ENCODE measurements around the gene SGCA.

Gene SGCA

DNA sequence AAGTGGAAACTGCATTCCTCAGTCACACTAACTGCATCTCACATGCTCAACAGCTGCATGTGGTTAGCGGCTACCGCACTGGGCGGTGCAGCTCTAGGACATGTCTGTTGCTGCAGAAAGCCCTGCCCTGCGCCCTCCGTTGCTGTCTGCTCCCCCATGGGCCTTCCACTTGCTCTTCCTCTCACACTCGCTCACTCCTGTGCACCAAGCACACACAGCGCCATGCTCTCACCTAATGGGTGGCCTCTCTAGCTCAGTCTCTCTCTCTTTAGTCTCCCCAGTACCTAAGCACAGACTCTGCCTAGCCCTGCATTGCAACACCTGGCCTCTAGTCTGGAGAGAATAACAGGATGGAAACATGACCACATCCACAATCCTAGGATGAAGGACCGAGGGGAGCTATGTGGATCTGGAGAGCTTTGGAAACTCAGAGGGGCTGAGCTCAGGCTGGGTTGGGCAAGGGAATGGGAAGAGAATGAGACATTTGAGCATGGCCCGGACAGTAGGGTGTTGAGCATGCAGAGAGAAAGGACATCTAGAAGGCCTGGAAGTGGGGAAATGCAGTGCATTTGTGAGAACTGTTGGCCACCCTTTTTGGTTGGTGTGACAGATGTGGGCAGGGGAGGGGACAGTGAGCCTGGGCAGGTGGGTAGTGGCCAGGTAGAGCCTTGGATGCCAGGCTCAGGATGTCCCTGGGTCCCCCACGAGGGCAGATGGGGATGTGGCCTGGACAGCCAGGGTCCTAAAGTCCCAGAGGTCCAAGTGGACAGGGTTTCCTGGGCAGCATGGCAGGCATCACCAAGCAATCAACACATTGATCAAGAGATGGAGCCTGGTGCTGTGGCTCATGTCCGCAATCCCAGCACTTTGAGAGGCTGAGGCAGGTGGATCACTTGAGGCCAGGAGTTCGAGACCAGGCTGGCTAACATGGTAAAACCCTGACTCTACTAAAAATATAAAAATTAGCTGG lies 16.1 kb downstream of the SGCA start:
- FAIRE-seq (peak; percentile 23), DNase-seq (ENCODE audit: low spot score) (no peak)

DNA sequence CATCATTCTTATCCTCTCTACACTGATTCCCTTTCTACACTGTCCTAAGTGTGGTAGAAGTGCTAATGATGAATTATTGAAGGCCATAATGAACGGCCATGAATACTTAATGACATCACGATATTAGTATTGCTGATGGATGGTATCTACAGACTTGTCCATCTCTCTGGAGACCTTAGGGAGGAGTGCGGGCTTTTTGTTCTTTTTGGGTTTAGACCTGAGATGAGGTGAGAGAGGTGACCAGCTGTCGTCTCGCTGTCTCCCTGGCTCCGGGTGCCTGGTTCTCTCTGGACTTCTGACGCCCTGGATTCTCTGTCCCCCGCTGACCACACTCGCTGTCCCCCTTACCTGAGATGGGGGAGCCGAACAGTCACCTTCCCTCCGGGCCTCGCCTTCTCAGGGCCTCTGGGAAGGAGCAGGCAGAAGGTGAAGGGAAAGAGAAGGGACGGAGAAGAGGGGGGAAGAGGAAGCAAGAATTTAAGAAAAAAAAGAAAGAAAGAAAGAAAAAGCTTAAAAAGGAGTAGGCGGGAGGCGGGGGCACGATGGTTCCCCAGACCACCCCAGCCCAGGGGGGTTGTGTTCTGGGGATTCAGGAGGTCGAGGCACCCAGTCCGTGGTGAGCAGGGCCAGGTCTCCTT lies 17.1 kb downstream of the SGCA start:
- FAIRE-seq (no peak), DNase-seq (ENCODE audit: low spot score) (no peak)

DNA sequence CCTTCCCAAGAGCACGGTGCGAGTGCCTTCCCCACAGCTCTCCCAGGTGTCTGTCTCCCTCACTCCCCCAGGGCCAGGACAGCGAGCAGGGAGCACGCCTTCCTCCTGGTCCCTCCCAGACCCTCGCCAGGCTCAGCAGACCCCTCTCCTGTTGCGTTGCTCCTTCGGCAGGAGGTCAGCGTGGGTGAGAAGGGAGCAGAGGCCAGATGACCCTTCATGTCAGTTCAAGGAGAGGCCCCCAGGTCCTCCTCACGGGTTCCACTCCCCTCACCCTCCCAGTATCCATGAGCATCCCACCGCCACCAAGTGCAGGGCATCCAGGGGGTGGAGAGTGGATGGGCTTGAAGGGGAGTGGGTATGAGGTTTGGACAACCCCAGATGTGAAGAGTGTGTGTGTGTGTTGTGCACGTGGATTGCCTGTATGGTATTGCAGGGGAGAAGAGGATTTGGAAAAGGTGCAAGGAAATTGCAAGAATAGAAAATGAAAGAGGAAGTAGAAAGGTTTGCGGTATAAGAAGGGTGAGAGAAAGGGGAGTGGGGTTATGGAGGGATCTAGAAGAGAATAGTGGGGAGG lies 17.7 kb downstream of the SGCA start:
- peak; percentile 91 for FAIRE-seq
- DNase-seq (ENCODE audit: low spot score): no peak

DNA sequence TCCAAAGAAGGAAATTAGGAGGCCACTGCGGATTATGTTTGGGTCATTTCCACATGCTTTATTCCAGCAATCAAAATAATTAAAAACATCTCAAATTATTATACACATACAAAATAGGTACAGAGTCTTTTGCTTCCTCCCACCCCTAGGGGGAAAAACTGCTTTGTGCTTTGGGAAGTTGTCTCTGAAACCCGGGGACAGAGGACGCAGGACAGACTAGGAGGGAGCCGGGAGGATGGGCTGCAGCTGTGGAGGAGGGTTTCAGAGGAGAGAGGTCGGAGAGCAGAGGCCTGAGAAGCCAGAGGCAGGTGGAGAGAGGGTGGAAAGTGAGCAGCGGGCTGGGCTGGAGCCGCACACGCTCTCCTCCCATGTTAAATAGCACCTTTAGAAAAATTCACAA lies 18.3 kb downstream of the SGCA start:
- DNase-seq (ENCODE audit: low spot score) (no peak), FAIRE-seq (no peak)

DNA sequence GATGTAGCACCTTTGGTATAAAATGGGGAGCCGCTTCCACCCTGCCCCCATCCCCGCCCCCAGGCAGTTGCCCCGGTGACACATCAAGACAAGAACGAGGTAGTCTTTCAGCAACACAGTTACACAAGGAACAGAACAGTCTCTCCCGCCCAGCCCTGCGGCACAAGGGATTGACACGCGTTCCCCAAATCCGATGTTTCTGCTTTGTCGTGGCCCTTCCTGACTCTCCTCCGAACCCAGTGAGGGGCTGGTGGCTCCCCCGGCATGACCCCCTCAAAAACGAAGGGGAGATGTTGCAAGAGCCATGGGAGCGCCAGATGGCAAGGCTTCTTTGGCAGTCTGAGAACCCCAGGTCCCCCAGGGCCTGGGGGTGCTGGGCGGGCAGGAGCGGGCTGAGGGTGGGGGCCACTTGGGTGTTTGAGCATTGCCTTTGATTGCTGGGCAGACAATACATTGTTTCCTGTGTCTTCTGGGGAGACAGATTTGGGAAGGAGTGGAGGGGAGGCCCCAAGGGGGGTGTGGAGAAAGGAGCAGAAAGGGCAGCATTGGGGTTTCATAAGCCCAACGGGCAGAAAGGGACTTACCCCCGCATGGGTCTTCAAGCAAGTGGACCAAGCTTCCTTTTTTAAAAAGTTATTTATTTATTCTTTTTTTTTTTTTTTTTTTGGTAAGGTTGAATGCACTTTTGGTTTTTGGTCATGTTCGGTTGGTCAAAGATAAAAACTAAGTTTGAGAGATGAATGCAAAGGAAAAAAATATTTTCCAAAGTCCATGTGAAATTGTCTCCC lies 19.0 kb downstream of the SGCA start:
- DNase-seq (ENCODE audit: low spot score) (no peak), FAIRE-seq (no peak)

DNA sequence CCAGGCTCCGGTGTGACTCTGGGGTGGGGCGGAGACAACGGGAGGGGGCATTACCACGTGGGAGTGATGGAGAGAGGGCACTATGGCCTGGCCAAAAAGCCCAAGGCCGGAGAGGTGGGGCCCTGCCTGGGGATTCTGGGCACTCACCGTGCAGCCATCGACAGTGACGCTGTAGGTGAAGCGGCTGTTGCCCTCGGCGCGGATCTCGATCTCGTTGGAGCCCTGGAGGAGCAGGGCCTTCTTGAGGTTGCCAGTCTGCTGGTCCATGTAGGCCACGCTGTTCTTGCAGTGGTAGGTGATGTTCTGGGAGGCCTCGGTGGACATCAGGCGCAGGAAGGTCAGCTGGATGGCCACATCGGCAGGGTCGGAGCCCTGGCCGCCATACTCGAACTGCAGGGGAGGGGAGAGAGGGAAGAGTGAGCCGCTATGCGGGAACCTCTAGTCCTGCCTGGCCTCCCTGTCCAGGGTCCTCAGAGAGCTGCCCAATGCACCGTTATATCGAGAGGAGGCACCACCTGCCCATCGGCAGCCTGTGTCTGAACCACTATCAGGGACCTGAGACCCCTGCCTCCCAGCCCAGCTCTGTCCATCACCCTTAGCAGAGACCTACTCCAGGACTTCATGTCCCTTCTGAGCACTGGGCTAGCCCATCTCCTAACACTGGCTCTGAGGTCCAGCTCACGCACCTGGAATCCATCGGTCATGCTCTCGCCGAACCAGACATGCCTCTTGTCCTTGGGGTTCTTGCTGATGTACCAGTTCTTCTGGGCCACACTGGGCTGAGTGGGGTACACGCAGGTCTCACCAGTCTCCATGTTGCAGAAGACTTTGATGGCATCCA lies 20.0 kb downstream of the SGCA start:
- no peak for FAIRE-seq
- no peak for DNase-seq (ENCODE audit: low spot score)

DNA sequence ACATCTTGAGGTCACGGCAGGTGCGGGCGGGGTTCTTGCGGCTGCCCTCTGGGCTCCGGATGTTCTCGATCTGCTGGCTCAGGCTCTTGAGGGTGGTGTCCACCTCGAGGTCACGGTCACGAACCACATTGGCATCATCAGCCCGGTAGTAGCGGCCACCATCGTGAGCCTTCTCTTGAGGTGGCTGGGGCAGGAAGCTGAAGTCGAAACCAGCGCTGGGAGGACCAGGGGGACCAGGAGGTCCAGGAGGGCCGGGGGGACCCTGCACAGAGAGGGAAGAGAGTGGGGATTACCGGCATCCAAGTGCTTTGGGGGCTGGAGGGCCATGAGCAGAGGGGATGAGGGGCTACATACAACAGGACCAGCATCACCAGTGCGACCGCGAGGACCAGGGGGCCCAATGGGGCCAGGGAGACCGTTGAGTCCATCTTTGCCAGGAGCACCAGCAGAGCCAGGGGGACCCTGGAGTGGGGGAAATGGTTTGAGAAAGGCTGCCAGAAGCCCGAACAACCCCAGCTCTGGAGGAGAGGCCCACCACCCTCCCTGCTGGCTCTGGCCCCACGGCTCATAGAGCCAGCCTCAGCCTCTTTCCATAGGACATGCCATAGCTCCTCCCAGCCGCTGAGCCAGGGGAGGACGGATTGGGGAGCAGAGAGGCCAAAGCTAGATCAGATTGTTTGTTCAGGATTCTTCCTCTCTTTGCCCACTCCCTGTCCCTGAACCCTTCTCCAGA lies 21.0 kb downstream of the SGCA start:
- no peak for DNase-seq (ENCODE audit: low spot score)
- no peak for FAIRE-seq

DNA sequence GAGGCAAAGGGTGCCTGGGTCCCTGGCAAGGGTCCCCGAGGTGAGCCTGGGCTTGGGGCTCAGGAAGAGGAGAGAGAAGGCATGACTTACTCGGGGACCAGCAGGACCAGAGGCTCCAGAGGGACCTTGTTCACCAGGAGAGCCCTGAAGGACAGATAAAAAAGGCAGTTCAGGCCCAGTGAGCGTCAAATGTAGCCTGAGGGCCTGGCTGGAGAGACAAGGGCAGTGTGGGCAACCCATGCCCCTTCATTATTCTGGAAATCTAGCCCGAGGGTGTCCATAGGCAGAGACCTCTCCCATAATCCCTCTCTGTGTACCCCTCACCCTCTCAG lies 21.6 kb downstream of the SGCA start:
- DNase-seq (ENCODE audit: low spot score) (no peak), FAIRE-seq (no peak)

DNA sequence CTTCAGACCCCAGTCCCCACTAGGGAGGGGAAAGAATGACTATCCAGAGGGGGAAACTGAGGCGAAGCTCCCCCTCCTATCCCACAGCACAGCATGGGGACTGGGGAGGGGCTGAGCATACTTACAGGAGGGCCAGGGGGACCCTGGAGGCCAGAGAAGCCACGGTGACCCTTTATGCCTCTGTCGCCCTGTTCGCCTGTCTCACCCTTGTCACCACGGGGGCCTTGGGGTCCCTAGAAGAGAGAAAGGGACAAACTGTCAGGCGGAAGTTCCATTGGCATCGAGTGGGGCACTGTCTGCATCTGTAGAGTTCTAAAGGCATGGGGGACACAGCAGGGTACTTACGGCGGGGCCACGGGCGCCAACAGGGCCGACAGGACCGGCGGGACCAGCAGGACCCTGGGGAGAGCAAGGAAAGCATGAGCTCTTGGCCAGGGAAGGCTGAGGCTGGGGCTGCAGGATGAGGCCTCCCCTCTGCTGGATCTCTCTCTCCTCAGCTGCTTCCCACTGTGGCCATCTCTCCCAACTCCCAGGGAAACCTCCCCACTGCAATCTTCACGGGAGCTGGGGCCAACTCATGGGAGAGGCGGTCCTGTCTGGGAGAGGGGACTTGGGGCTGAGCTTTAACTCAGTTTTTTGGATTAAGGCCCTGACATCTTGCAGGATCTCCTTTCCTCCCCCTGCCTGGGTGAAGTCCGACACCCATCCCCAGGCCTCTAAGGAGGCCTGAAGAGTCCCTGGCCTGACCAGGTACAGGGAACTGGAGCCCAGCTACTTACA lies 22.1 kb downstream of the SGCA start:
- no peak for FAIRE-seq
- no peak for DNase-seq (ENCODE audit: low spot score)

DNA sequence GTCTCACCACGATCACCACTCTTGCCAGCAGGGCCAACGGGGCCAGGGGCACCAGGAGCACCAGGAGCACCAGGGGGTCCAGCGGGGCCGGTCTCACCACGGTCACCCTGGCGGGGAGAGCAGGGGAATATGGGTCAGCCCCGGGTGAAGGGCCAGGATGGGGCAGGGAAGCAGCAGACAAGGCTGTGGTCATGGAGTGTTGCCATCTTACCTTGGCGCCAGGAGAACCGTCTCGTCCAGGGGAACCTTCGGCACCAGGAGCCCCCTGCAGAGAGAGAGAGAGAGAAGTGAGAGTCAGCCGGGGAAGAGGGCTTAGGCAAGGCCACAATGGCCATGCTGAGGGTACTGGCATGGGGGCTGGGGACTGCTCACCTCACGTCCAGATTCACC lies 22.7 kb downstream of the SGCA start:
- no peak for DNase-seq (ENCODE audit: low spot score)
- no peak for FAIRE-seq

DNA sequence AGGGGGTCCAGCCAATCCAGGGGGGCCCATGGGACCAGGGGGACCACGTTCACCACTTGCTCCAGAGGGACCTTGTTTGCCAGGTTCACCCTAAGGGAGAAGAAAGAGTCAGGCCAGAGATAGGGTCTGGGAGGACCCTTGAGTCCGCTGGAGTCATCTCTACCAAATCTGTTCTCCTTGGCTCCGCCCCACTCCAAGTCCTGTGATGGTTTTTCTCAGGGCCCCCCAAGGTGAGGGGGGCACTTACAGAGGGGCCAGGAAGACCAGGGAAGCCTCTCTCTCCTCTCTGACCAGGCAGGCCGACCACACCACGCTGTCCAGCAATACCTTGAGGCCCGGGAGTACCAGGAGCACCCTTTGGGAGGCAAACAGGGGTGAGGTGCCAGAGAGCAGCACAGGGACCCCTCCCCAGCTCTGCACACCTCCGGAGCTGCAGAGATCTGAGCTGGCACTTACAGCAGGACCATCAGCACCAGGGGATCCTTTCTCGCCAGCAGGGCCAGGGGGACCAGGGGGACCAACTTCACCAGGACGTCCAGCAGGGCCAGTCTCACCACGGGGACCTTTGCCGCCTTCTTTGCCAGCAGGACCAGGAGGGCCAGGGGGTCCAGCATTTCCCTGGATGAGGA lies 23.2 kb downstream of the SGCA start:
- FAIRE-seq (no peak), DNase-seq (ENCODE audit: low spot score) (no peak)

DNA sequence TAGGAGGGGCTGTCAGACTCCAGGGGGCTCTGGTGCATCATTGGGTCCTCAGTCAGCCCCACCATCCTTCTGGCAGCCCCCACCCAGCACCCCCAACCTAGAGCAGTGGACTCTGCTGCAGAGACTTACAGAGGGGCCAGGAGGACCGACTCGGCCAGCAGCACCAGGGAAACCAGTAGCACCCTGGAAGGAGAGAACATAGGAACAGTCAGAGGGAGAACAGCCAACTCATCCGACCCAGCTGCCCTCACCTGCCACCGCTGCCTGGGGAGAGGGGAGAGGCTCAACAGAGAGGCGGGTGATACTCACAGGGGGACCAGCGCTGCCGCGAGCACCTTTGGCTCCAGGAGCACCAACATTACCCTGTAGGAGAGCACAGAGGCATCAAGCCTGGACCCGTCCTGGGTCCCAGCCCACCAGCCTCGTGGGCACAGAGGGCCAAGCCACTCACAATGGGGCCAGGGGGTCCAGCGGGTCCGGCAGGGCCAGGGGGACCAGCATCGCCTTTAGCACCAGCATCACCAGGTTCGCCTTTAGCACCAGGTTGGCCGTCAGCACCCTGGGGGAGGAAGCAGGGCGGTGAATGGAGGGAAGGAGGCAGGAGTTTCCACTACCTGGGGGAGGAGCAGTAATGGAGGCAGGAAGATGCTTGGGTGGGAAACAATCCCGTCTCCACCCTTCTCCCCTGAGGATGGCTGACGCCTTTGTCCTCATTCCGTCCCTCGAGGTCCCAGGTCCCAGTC lies 23.9 kb downstream of the SGCA start:
- FAIRE-seq (no peak), DNase-seq (ENCODE audit: low spot score) (no peak)

DNA sequence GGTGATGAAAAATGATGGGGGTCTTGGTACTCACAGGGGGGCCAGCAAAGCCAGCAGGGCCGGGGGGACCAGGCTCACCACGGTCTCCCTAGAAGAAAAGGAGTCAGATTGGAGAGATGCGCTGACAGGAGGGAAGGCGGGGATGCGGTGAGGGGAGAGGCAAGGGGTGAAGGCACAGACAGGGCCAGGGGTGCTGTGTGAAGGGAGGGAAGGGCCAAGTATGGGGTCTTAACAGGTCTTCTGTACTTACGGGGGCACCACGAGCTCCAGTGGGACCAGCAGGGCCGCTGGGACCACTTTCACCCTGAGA lies 24.4 kb downstream of the SGCA start:
- DNase-seq (ENCODE audit: low spot score) (no peak), FAIRE-seq (no peak)

DNA sequence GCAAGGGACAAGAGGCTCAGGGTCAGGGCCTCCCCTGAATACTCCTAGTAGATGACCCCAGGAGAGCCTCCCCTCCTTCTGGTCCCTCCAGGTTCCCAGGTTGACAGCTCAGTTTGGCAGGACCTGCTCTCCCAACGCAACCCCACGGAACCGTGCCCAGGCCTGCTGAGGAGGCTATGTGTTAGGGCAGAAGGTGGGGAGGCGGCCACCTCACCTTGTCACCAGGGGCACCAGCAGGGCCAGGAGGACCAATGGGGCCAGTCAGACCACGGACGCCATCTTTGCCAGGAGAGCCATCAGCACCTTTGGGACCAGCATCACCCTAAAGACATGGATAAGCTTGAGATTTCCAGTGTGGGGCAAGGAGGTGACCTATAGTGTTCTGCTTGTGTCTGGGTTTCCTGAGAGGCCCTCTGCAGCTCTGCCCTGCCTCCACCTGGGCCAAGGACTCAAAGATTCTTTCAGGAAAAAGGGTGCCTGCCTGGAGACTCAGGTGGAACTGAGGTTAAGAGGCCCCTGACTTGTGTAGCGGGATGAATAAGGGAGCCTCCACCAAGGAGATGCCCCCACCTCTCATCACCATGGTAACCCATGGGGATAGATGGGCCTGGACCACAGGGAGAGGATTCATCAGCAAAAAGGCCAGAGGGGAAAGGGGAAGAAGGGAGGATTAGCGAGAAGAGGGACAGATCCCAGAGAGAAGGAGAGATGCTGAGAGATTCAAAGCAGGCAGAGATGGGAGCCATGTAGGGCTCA lies 25.0 kb downstream of the SGCA start:
- FAIRE-seq (no peak), DNase-seq (ENCODE audit: low spot score) (no peak)

DNA sequence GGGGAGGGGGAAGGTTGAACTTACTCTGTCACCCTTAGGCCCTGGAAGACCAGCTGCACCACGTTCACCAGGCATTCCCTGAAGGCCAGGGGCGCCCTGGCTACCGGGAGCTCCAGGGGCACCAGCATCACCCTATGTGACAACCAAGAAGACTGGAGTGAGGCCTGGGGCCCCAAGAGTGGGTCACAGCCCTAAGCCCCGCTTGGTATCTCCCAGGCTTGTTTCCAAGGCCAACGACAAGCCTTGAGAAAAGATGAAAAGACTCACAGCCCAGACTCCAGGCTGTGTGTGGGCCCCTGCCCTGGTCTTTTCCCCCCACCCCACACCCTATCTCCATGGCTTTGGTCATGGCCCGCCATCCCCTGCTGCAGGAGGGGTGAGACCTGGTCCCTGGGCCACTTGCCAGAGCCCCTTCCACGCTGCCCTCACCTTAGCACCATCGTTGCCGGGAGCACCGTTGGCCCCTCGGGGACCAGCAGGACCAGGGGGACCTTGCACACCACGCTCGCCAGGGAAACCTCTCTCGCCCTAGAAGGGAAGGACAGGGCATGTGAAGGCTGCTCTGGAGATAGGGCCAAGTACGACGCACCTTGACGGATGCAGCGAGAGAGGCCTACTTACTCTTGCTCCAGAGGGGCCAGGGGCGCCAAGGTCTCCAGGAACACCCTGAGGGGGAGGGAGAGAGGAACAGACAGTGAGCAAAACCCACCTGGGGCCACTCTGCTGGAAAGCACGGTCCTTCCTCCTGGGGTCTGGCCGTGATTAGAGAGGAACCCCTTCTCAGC lies 25.7 kb downstream of the SGCA start:
- DNase-seq (ENCODE audit: low spot score) (no peak), FAIRE-seq (peak; percentile 72)

DNA sequence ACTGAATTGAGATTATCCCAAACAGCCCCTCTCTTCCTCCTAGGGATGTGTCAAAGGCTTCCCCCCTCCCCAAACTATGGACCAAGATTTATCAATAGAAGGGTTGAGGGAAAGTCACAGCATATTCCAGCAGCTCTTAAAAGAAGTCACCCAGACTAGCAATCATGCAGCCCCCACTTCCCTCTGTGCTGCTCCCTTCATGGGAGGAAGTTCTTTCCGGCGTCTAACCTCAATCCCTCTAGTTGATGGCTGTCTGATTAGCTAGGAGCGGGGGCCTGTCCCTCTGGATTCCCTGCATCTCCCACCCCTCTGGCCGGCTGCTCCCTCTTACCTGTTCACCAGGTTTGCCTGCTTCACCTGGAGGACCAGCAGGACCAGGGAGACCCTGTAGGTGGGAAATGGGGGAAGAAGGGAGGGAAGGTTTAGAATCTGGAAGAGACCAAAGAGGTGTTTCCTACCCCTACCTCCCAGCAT lies 26.4 kb downstream of the SGCA start:
- FAIRE-seq: no peak
- no peak for DNase-seq (ENCODE audit: low spot score)
